ENCODE results near the gene PDCD6IP.

Gene PDCD6IP

GRCh38 chr3:33889394-33890039 is 91.1 kb downstream of the PDCD6IP start:
- DNase-seq (ENCODE audit: low read depth in 4 of 4, low spot score in 1 of 4) = no peak

GRCh38 chr3:33892655-33893054 is 94.2 kb downstream of the PDCD6IP start:
- DNase-seq (ENCODE audit: low read depth in 4 of 4, low spot score in 1 of 4) = no peak

GRCh38 chr3:33895658-33896057 is 97.2 kb downstream of the PDCD6IP start:
- DNase-seq (ENCODE audit: low read depth in 4 of 4, low spot score in 1 of 4) = no peak

GRCh38 chr3:33897306-33897705 is 98.9 kb downstream of the PDCD6IP start:
- no peak for DNase-seq (ENCODE audit: low read depth in 4 of 4, low spot score in 1 of 4)

GRCh38 chr3:33898901-33899300 is 100.5 kb downstream of the PDCD6IP start:
- no peak for DNase-seq (ENCODE audit: low read depth in 4 of 4, low spot score in 1 of 4)

GRCh38 chr3:33900440-33900808 is 102.0 kb downstream of the PDCD6IP start:
- DNase-seq (ENCODE audit: low read depth in 4 of 4, low spot score in 1 of 4) = no peak

- DNase-seq (ENCODE audit: low read depth in 4 of 4, low spot score in 1 of 4) = no peak
These were observed 102.5 kb downstream of the PDCD6IP start for GRCh38 chr3:33900809-33901505.

GRCh38 chr3:33901862-33902563 is 103.6 kb downstream of the PDCD6IP start:
- DNase-seq (ENCODE audit: low read depth in 4 of 4, low spot score in 1 of 4) = no peak

GRCh38 chr3:33904730-33905129 is 106.3 kb downstream of the PDCD6IP start:
- no peak for DNase-seq (ENCODE audit: low read depth in 4 of 4, low spot score in 1 of 4)

- no peak for DNase-seq (ENCODE audit: low read depth in 4 of 4, low spot score in 1 of 4)
These were observed 109.9 kb downstream of the PDCD6IP start for GRCh38 chr3:33908250-33908851.

- no peak for DNase-seq (ENCODE audit: low read depth in 4 of 4, low spot score in 1 of 4)
These were observed 111.1 kb downstream of the PDCD6IP start for GRCh38 chr3:33909547-33909946.

GRCh38 chr3:33910031-33910430 is 111.6 kb downstream of the PDCD6IP start:
- no peak for DNase-seq (ENCODE audit: low read depth in 4 of 4, low spot score in 1 of 4)

- DNase-seq (ENCODE audit: low read depth in 4 of 4, low spot score in 1 of 4) = no peak
These were observed 113.3 kb downstream of the PDCD6IP start for GRCh38 chr3:33911525-33912322.

GRCh38 chr3:33914212-33914611 is 115.8 kb downstream of the PDCD6IP start:
- DNase-seq (ENCODE audit: low read depth in 4 of 4, low spot score in 1 of 4) = no peak

GRCh38 chr3:33914731-33915379 is 116.4 kb downstream of the PDCD6IP start:
- no peak for DNase-seq (ENCODE audit: low read depth in 4 of 4, low spot score in 1 of 4)

- DNase-seq (ENCODE audit: low read depth in 4 of 4, low spot score in 1 of 4) = no peak
These were observed 117.5 kb downstream of the PDCD6IP start for GRCh38 chr3:33915796-33916546.

- no peak for DNase-seq (ENCODE audit: low read depth in 4 of 4, low spot score in 1 of 4)
These were observed 119.8 kb downstream of the PDCD6IP start for GRCh38 chr3:33918126-33918756.
